Measurements from ENCODE around the gene RNASE1.
"Not testable (repeated sequence)": the region's sequence is repeated elsewhere in the genome, so short reads cannot be mapped to it uniquely, and the experiment has no call there.

The RNASE1 gene

DNA sequence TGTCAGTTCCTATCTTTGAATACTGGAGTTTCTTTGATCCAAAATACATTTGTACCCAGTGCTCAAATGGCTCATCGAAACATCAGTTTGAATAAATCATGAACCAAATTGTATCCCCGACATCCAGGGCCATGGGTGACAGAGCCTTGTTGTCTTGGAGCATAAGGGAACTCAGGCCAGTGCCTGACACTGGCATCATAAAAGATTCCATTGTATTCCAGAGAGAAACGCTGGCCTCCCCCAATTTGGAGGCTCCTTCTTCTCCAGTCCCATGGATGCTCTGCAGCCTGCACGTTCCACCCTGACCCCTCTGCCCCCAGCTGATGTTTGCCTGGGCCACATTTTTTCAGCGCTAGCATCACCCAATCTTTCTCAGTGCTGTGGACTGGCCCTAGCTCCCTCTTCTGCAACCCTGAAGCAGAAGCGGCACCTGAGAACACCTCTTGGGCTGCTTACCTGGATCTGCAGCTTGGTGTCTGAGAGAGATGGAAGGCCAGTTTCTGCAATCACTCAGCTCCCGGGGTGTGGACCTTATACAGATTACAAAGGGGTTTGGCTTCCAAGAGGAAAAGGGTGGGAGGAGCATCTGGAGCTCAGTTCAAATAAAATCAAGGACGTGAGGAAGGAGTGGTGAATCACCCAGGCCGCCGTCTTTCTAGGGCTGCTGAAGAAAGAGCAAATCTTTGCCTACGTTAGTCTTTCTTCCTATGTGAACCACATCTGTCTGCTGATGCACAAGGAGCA lies at the start of gene RNASE1:
Gene RNASE1 (minus strand): TSS at position 504 of the 744 bp plus-strand sequence. CDS start 776 bp downstream, outside the sequence.
- DNase-seq = peak; percentile 25

DNA sequence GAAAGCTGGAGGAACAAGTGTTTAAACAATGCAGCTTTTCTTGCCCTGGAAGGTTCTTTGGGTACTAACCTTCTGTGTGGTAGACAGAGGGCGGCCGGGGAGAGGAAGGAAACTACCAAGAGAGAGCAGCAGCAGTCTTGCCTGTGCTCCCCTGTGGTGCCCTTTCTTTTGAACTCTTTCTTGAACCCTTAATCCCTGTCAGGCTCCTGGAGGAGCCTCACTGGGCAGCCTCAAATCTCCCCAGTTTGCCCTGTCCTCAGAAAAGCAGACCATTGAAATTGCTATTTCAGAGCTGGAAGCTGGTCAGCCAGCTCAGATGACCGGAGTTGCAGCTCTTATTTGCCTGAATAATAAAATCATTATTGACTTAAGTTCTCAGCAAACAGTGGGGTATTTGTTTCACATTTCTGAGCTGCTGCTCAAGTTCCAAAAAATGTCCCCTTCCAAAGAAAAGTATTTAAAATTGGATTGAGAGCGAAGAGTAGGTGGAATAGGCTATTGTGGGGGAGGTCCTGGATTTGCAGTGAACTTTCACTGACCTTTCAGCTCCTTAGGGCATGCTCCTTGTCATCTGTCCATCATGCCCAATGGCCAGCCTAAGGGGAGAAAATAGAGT lies 46.4 kb upstream of the RNASE1 start:
- DNase-seq = no peak

DNA sequence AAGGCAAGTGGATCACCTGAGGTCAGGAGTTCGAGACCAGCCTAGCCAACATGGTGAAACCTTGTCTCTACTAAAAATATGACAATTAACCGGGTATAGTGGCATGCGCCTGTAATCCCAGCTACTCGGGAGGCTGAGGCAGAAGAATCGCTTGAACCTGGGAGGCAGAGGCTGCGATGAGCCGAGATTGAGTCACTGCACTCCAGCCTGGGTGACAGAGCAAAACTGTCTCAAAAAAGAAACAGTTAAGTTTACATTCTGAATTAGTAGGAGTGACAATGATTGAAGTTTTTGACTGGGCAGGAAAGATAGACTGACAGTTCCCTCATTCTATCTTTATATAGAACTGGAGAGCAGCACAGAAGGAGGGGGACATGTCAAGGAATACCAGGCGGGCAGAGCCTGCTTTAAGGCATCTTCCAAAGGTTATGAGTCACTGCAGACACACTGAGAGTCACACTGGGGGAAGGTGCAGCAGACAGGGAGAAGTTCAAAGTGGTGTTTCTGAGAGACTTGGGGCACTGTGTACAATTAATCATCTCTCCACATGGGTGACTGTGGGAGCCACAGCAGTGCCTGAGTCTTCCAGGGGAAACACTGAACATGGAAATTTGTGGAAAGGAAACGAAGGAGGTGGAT lies 45.8 kb upstream of the RNASE1 start:
- DNase-seq = no peak

DNA sequence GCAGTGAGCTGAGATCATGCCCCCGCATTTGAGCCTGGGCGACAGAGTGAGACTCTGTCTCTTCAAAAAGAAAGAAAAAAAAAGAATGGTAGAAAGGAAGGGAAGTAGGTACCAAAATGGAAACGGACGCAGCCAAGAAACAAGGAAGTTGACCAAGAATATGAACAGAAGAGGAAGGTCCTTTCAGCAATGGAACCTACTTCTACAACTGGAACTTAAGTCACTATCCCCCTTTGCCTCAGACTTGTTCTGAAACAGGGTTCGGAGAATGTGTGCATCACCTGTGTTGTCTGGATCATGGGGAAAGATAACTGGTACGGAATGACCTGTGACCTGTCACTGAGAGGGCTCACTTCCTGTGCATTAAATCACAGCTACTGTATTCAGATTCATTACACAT lies 43.9 kb upstream of the RNASE1 start:
- no peak for DNase-seq

DNA sequence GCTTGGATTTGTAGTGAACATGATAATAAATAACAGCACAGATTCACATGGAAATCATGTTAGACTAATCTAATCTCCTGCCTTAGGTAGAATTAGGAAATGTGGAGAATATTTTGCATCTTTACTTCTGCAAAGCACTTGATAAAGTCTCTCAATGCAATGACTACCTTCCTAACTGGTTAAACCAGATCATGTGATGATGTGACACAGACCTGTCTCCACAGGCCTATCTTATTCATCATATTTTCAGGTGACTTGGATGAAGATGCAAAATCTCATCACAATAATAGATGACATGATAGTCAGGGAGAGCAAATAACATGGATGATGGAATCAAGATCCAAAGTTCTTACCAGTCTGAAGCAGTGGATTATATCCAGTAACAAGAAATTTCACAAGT lies 38.5 kb upstream of the RNASE1 start:
- no peak for DNase-seq

DNA sequence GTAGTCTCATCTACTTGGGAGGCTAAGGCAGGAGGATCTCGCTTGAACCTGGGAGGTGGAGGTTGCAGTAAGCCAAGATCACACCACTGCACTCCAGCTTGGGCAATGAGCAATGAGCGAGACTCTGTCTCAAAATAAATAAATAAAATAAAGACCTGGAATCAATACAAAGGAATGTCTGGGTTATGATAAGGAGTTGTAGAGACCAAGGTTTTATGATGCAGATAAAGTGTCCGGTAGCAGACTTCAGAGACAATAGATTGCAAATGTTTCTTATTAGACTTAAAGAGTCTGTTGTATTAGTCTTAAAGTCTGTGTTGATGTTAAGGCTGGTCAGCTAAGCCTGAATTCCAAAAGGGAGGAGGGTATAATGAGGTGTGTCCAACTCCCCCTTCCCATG lies 35.2 kb upstream of the RNASE1 start:
- DNase-seq = peak; percentile 62

DNA sequence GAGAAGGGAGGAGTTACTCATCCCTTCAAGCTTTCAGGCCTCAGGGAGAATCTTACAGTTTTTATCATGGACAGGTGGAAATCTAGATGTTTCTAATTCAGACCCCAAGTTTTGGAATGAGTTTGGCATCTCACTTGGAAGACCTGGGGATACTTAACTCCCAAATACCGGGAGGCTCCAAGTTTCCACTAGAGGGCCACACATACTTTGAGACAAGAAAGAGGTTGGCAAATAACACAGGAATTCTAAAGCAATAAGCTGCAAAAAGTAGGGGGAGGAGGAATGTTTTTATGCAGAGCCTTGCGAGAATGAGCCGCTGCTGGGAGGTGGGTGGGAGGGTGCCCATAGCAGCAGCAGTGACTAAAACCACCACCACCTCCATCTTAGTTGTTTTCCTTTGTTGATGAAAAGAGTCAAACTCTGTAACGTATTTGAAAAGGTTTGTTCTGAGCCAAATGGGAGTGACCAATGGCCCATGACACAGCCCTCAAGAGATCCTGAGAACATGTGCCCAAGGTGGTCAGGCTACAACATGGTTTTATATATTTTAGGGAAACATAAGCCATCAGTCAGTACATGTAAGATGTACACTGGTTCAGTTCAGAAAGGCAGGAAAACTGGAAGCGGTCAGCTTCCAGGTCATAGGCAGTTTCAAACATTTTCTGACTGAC lies 34.2 kb upstream of the RNASE1 start:
- peak; percentile 58 for DNase-seq

DNA sequence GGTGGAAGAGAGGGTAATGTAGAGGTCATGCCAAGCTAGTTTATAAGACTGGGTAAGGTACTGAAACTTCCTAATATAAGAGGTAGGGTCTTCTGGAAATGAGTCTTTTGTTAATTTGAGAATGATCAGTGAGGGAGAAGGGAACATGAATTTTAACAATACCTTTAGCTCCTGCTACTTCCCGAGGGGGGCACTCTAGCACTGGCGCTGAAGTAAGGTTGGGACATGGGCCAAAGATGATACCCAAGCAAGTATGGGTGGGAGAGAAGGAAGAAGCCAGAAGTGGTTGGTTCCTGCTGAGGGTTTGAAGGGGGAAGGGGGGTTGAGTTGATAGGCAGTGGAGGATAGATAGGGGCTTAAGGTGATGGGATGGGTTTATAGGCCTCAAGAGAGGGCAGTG lies 32.3 kb upstream of the RNASE1 start:
- DNase-seq = no peak

DNA sequence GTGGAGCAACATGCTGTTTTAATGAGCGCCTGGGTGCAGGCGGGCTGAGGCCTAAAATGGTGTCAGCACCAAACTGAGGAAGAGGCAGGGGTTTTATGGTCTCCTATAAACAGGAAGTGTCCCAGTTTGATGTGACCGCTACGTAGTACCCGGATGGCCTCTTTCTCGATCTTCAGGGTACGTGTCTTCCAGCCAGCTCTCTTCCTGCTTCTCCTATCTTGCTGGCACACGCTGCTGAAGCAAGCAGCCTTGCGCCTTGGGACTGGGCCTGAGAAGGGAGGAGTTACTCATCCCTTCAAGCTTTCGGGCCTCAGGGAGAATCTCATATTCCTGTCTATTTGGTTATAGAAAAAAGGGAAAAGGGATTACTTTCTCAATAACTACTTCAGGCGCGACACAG lies 28.2 kb upstream of the RNASE1 start:
- DNase-seq = peak; percentile 29

DNA sequence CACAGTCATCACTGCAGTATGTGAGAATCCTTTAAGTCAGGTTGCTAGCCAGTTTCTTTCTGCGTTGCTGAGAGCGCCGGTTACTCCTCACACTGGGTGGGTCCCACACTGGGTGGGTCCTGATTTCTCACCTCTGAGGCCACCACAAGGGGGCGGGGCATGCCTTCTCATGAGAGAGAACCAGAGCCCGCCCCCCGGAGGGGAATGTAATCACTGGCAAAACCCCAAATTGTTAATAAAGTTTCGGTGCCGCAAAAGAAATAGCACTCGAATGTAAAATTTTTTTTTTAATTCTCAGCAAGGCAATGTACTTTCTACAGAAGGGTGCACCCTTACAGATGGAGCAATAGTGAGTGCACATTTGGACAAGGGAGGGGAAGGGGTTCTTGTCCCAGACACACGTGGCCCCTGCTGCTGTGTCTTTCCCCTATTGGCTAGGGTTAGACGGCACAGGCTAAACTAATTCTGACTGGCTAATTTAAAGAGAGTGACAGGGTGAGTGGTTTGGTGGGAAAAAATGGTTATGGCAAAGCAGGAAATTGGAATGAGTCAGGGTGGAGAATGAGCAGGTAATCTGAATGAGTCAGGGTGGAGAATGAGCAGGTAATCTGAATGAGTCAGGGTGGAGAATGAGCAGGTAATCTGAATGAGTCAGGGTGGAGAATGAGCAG lies 25.5 kb upstream of the RNASE1 start:
- DNase-seq = not testable (repeated sequence)

DNA sequence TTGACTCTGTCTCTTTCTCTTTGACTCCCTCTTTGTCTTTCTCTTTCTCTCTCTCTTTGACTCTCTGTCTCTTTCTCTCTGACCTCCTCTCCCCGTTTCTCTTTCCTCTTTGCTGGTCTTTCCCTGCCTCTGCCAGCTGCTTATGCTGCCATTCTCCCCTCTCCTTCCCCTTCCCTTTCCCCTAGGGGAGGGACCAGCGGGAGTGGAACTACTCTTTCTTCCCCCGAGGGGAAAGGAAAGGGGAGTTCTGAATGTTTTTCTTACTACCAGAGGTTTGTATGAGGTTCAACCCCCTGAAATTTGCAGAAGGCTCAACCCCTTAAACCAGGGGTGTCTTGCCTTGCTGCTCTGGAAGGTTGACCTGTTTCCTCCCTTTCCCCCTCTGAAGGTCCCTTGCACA lies 24.7 kb upstream of the RNASE1 start:
- no peak for DNase-seq

DNA sequence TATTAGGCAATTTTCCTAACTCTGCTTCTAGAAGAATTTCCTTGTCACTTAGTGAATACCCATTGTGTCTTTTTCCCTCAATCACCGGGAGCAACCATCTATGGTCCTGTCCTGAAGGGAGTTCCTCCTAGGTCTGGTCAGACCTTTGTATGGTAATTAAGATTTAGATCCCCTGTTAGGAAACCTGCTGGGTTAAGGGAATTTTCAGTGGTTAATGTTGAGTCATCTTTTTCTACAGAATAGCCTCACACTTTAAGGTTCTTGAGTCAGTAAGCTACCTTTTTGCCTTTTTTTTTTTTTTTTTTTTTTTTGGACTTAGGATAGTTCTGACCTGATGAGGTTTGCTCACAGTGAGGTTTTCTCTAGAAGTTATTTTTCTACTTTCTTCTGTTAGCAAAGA lies 24.0 kb upstream of the RNASE1 start:
- not testable (repeated sequence) for DNase-seq

DNA sequence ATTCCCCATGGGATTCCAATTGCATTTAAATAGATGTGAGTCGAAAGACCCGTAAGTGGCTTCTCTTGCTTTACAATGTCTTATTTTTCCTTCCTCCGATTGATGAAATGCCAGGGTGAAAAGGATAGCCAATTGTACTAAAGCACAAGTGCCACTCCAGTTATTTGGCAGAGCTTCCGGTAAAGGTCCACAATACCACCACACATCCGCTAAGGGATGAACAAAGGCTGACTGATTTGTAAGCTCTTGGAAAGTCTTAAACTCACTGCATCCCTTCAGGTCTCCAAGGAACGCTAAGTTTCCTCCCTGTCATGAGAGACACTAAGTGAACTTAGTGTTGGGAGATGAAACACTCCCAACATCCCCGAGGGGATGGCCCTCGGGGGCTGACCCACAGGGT lies 21.2 kb upstream of the RNASE1 start:
- no peak for DNase-seq

DNA sequence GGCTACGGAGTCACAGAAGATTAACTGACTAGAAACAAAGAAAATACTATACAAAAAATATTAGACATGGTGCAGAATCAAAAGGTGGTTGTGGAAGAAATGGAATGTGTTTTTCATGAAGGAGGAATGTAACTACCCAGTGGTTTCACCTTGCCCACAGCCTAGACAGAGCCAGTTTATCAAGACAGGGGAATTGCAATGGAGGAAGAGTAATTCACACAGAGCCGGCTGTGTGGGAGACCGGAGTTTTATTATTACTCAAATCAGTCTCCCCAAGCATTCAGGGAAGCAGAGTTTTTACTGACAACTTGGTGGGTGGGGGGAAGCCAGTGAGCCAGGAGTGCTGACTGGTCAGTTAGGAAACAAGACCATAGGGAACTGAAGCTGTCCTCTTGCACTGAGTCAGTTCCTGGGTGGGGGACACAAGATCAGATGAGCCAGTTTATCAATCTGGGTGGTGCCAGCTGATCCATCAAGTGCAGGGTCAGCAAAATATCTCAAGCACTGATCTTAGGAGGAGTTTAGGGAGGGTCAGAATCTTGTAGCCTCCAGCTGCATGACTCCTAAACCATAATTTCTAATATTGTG lies 19.0 kb upstream of the RNASE1 start:
- not testable (repeated sequence) for DNase-seq

DNA sequence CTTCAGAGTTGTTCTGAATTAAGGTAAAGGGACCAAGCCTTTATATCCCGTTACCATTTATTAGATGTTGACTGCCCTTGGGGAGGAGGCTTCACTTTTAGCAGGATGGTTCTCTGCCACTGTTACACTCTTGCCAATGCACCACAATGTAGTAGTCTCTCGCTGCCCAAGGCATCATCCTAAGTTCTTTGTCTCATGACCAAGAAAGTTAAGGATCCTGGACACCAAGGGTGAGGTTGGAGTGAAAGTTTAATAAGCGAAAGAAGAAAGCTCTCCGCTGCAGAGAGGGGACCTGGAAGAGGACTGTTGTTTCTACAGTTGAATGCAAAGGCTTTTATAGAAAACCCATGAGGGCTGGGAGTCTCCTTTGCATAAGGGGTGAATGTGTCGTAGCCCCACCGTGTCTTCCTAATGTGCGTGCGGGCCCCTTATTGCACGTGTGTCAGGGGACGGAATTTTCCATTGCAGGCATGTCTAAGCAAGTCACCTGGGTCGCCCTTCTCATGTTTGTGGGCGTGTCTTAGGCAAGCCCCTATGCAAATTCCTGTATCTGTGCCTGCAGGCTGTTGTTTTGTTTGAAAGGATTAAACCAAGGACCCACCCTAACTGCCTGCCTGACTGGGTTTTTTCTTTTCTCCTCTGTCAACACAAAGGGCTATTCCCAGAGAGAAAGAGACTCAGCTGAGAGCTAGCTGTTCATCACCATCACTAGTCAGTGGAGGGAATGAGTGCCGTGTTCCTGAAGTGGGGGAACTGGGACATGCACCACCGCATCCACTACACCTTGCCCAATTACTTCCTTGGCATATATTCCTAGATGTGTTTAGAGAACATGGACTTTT lies 17.6 kb upstream of the RNASE1 start:
- DNase-seq = peak; percentile 66

DNA sequence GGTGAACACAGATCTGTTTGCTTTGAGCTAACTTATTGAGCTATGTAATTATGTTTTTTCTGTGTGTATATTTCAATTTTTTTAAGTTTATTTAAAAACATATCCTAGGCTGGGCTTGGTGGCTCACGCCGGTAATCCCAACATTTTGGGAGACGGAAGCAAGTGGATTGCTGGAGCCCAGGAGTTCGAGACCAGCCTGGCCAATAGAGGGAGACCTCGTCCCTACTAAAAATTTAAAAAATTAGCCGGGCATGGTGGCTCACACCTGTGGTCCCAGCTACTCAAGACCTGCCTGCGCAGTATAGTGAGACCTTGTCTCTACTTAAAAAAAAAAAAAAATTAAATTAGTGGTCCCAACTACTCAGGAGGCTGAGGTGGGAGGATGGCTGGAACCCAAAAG lies 16.2 kb upstream of the RNASE1 start:
- no peak for DNase-seq

DNA sequence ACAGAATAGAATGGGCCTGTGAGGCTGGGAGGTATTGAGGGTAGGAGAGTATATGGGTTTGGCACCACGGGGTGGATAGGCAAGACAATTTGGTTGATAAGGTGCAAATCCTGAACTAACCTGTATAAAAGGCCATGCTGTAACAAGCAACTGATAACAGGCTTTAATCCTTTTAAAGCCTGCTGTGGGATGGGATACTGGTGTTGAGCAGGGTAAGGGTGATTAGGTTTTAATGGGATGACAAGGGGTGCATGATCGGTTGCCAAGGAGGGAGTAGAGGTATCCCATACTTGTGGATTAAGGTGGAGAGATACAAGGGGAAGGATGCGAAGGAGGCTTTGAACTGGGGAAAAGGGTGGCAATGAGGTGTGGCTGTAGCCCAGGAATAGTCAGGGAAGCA lies 13.3 kb upstream of the RNASE1 start:
- not testable (repeated sequence) for DNase-seq

DNA sequence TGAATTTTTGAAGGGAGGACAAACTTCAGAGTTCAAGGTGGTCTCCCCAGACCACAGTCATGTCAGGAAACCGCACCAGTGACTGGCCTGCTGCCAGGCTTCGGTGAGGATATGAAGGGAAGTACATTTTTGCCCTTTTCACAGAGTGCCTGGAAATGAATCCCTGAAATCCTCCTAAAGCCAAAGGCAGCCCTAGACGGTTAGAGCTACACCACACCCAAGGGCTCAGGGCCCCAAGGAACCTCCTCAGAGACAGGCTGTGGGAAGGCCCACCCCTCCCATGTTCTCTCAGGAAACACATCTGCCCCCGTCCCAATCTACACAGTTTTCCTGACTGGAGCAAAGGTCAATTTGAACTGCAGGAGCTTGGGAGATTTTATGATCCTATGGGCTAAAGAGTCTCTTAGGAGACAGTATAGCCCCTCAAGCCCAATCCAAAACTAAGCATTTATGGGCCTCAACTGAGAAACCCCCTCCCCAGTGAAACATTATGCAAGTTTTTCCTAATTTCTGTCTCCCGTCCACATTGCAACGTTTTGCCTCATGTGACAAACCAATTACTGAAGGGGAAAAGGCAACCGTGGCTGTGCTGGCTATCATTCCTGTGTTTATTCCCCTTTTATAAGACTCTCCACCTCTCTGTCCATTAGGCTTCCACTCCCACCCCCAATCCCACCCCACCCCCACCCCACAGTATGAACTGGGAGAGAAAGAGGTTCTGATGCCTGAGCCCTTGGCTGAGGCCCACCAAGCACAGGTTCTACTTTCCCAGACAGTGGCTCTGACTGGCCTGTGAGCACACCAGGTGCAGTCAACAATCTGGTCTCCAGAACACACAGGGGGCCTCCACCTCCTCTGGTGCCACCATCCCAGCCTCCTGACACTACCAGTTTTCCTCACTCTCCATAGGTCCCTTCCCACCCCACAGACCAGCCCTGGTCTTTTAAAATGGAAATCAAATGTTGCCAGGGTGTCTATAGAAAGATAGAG lies 9.6 kb upstream of the RNASE1 start:
- peak; percentile 73 for DNase-seq

DNA sequence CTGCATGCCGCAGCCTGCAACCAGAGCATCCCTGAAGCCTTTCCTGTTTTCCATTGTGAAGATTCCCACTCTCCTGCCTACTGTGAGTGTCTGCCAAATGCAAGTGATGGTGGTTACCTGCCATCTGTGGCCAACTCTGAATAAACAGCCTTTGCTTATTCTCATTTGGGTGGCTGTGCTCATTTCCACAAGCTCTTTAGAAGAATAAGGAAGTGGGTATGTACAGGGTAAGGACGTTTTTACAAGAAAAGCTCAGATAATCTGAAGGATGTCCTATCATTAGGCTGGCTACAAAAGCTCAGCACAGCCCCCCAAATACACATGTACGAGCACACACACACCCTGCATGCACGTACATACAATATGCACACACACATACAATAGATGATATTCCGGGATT lies 7.3 kb upstream of the RNASE1 start:
- no peak for DNase-seq

DNA sequence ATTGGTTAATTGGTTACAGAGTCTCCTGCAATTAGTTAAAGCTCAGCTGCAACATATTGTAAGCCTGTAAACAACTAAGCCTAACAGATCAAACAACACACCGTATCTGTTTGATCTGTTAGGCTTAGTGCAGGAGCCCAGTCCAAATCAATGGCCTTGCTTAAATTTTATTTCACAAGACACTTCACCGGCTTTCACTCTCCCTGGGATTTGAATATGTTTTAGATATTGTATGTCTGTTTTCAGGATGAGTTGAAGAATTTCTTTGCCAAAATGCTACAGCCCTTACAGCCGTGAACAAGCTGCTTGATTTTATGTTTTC lies 5.5 kb upstream of the RNASE1 start:
- DNase-seq = no peak

All from hematopoietic multipotent progenitor cell treated with erythropoietin and hydrocortisone succinate and interleukin-3 and kit ligand, for 4 days (in vitro differentiated cells).